HG03432 (cell line): Measurements from ENCODE around the gene GLT1D1.
"Not testable (repeated sequence)": the region's sequence is repeated elsewhere in the genome, so short reads cannot be mapped to it uniquely, and the experiment has no call there.

Source experiments
- ATAC-seq: cut with Tn5 transposase; IDR thresholded peaks from one replicate; pipeline ENCODE4 v1.9.1; 2021; ENCODE audit warnings: mild to moderate bottlenecking, moderate library complexity; ENCODE audit not compliant: unreplicated experiment

Gene GLT1D1

GRCh38 chr12:128820253-128820652 is 33.0 kb upstream of the GLT1D1 start:
- ATAC-seq: no peak

GRCh38 chr12:128820723-128821432 is 32.4 kb upstream of the GLT1D1 start:
- peak; percentile 51 for ATAC-seq

GRCh38 chr12:128823216-128823915 is 29.9 kb upstream of the GLT1D1 start:
- peak; percentile 25 for ATAC-seq

- peak; percentile 85 for ATAC-seq
Measured at GRCh38 chr12:128823916-128824839, 29.1 kb upstream of the GLT1D1 start, which contains the start of gene SLC15A4. SLC15A4 (minus strand) TSS chr12:128823958; CDS start chr12:128823943, 15 bp downstream.

GRCh38 chr12:128825835-128826234 is 27.4 kb upstream of the GLT1D1 start:
- no peak for ATAC-seq

GRCh38 chr12:128827724-128828123 is 25.6 kb upstream of the GLT1D1 start:
- ATAC-seq: no peak

- peak; percentile 87 for ATAC-seq
Measured at GRCh38 chr12:128829861-128830504, 23.3 kb upstream of the GLT1D1 start.

- ATAC-seq: peak; percentile 59
Measured at GRCh38 chr12:128830505-128830893, 22.8 kb upstream of the GLT1D1 start.

GRCh38 chr12:128833418-128833817 is 19.9 kb upstream of the GLT1D1 start:
- ATAC-seq: no peak

DNA sequence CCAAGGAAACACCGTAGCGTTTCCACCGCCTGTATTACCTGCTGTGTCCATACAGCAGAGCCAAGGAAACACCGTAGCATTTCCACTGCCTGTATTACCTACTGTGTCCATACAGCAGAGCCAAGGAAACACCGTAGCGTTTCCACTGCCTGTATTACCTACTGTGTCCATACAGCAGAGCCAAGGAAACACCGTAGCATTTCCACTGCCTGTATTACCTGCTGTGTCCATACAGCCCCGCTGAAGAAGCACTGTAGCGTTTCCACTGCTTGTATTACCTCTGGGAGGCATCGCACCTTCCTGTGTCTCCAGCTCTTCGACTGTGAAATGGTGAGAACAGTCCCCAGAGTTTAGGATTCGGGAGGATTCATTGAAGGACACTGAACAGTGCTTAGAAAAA is 13.4 kb upstream of the GLT1D1 start:
- not testable (repeated sequence) for ATAC-seq

GRCh38 chr12:128840862-128841468 is 12.3 kb upstream of the GLT1D1 start:
- ATAC-seq: peak; percentile 85

GRCh38 chr12:128842579-128842978 is 10.7 kb upstream of the GLT1D1 start:
- ATAC-seq: no peak

GRCh38 chr12:128843538-128843937 is 9.7 kb upstream of the GLT1D1 start:
- ATAC-seq: no peak

- ATAC-seq: peak; percentile 59
Measured at GRCh38 chr12:128844031-128844635, 9.1 kb upstream of the GLT1D1 start.

DNA sequence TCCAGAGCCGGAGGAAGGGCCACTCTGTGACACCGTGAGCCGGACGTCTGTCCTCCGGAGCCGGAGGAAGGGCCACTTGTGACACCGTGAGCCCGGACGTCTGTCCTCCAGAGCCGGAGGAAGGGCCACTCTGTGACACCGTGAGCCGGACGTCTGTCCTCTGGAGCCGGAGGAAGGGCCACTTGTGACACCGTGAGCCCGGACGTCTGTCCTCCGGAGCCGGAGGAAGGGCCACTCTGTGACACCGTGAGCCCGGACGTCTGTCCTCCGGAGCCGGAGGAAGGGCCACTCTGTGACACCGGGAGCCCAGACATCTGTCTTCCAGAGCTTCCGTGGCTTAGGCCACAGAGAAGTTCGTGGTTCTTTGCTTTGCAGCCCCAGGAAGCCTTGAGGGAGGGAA is 6.6 kb upstream of the GLT1D1 start:
- not testable (repeated sequence) for ATAC-seq

DNA sequence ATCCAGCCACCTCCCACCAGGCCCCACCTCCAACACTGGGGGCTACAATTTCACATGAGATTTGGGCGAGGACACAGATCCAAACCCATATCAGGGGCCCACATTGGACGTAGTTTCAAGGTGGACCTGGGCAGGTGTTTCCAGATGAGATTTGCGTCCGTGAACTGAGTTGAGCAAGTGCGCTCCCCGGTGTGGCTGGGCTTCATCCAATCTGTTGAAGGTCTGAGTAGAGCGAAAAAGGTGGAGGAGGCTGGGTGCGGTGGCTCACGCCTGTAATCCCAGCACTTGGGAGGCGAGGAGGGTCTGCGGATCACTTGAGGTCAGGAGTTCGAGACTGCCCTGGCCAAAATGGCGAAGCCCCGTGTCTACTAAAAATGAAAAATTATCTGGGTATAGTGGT is 4.9 kb upstream of the GLT1D1 start:
- ATAC-seq: no peak

GRCh38 chr12:128849806-128850205 is 3.5 kb upstream of the GLT1D1 start:
- ATAC-seq: not testable (repeated sequence)

- ATAC-seq: no peak
Measured at GRCh38 chr12:128850400-128850799, 2.9 kb upstream of the GLT1D1 start.

GRCh38 chr12:128851429-128851828 is 1.8 kb upstream of the GLT1D1 start:
- ATAC-seq: not testable (repeated sequence)
